CD4-positive, alpha-beta T cell (primary cell): ENCODE measurements around the gene PPIP5K1. TPM values are rescaled to one million over a fixed set of nuclear protein-coding genes. Genes with fewer than 3 reads are reported as not detected.

Experiments
- ATAC-seq: fragments of 200-7000 bp; cut with Tn5 transposase; one replicate; pipeline ENCODE4 v1.10.0; 2022; ENCODE audit warnings: mild to moderate bottlenecking; ENCODE audit not compliant: poor library complexity
- CTCF ChIA-PET: fragments of 350-600 bp; sonication (Branson Sonifier 250); formaldehyde crosslinking; loops from one replicate; lab custom pipeline; 2021; ENCODE audit warnings: antibody characterized with exemption, inconsistent platforms; lab: Charles Lee
- POLR2A ChIA-PET: fragments of 350-600 bp; sonication (Branson Sonifier 250); formaldehyde crosslinking; loops from one replicate; lab custom pipeline; 2021; ENCODE audit warnings: antibody characterized with exemption, inconsistent platforms; lab: Charles Lee
- DNase-seq, 14 experiments: peaks; one replicate each; pipeline ENCODE4 v3.0.0-alpha.2; 2013 to 2020; ENCODE audit warnings: mixed read lengths in 2 of 14
- H3K27ac ChIP-seq, 2 donors: one replicate each; pipeline versions ENCODE4 v1.5.1 to v1.7.0; 2013; ENCODE audit warnings: low read length in 2 of 2, low read depth in 1 of 2, mild to moderate bottlenecking in 1 of 2
- H3K27me3 ChIP-seq, 2 experiments: 1 replicate in 1 of 2; 2 replicates in 1 of 2; pipeline versions ENCODE4 v1.6.1 to v1.7.0; 2013; ENCODE audit warnings: low read length in 2 of 2, control low read depth in 1 of 2, mild to moderate bottlenecking in 1 of 2, moderate library complexity in 1 of 2; ENCODE audit not compliant: insufficient read depth in 2 of 2, control insufficient read depth in 1 of 2
- H3K36me3 ChIP-seq: one replicate; pipeline ENCODE4 v1.6.1; 2013; ENCODE audit warnings: low read length, control low read depth; ENCODE audit not compliant: insufficient read depth
- H3K4me1 ChIP-seq: one replicate; pipeline ENCODE4 v1.6.1; 2013; ENCODE audit warnings: low read length, control low read depth; ENCODE audit not compliant: insufficient read depth
- H3K4me3 ChIP-seq: one replicate; pipeline ENCODE4 v1.5.1; 2013; ENCODE audit warnings: mild to moderate bottlenecking, low read length, moderate library complexity
- H3K9me3 ChIP-seq, 2 experiments: 1 replicate in 1 of 2; 2 replicates in 1 of 2; pipeline versions ENCODE4 v1.6.1 to v1.7.0; 2013; ENCODE audit warnings: low read length in 2 of 2, mild to moderate bottlenecking in 2 of 2, control low read depth in 1 of 2, moderate library complexity in 1 of 2; ENCODE audit not compliant: control insufficient read depth in 1 of 2, insufficient read depth in 1 of 2
- H3K27ac Mint-ChIP-seq: one replicate; pipeline ENCODE4 v1.8.0; 2020; ENCODE audit warnings: mixed read lengths
- H3K27me3 Mint-ChIP-seq: one replicate; pipeline ENCODE4 v1.8.0; 2021; ENCODE audit warnings: mixed read lengths
- H3K36me3 Mint-ChIP-seq: one replicate; pipeline ENCODE4 v1.8.0; 2021; ENCODE audit warnings: low read depth, mixed read lengths
- H3K4me1 Mint-ChIP-seq: one replicate; pipeline ENCODE4 v1.8.0; 2021; ENCODE audit warnings: low read depth, mixed read lengths
- H3K4me3 Mint-ChIP-seq: one replicate; pipeline ENCODE4 v1.8.0; 2020; ENCODE audit warnings: mild to moderate bottlenecking, mixed read lengths
- H3K9me3 Mint-ChIP-seq: one replicate; pipeline ENCODE4 v1.8.0; 2020; ENCODE audit warnings: mixed read lengths
- intact Hi-C, 2 experiments: fragments of 100-400 bp; cut with DNase I in 1 of 2; cut with micrococcal nuclease in 1 of 2; formaldehyde crosslinking; loops; one replicate each; pipeline versions ENCODE4 v1.15.1 to v1.9.0; 2023 to 2025; cut with DNase I, micrococcal nuclease
- total RNA-seq, 174 experiments: library from RNA in 2 of 174; stranded (reverse) in 2 of 174; gene quantifications; one replicate each; pipeline ENCODE4 v1.2.3 and lab custom pipeline; 2021 to 2026
- TF ChIP-seq, protein P1 (sequence below): fragments of 200-600 bp; IDR thresholded peaks from one replicate; pipeline ENCODE4 v1.8.0; 2022; ENCODE audit warnings: antibody characterized with exemption, mild to moderate bottlenecking

PPIP5K1 gene
- total RNA-seq, 2 experiments from 2014 or later = 16.9 to 23.8 TPM

DNA sequence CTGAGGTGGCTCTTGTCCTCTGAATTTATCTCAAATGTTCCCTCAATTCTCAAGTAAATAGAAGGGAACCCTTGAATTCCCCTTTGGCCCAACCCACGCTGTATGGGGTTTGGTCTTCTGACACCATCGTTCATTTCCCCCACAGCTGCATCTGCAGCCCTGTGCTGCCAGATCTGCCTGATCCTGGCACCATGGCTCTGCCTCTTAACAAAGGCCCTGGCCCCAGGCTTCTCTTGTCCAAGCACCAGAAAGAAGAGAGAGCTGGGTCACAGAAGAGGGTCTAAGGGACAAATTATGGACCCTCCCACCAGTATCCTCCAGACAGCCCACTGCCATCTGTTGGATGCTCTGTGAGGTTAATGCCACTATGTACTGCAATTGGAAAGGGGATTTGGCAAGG is 70.8 kb downstream of the PPIP5K1 start:
- Histone ChIP-seq H3K27me3 (peaks cover 15 to 16% of the 10 kb centered on the region in 2 experiments), H3K4me1 (peaks cover 15% of the 10 kb centered on the region), H3K36me3 (no peaks in the 10 kb centered on the region), H3K4me3 (no peak overlapping the region), H3K27ac (no peak overlapping the region), H3K9me3 (peaks cover 0 to 5% of the 10 kb centered on the region in 2 experiments)
- peaks cover 19% of the 10 kb centered on the region for H3K4me1 Mint-ChIP-seq
- no peak overlapping the region for H3K4me3 Mint-ChIP-seq
- no peaks in the 10 kb centered on the region for H3K36me3 Mint-ChIP-seq
- ChIA-PET CTCF (no interaction called here), POLR2A (no interaction called here)
- peaks cover 43% of the 10 kb centered on the region for H3K27me3 Mint-ChIP-seq
- ATAC-seq (no peak), DNase-seq (no peak)
- TF ChIP-seq, protein P1, sequence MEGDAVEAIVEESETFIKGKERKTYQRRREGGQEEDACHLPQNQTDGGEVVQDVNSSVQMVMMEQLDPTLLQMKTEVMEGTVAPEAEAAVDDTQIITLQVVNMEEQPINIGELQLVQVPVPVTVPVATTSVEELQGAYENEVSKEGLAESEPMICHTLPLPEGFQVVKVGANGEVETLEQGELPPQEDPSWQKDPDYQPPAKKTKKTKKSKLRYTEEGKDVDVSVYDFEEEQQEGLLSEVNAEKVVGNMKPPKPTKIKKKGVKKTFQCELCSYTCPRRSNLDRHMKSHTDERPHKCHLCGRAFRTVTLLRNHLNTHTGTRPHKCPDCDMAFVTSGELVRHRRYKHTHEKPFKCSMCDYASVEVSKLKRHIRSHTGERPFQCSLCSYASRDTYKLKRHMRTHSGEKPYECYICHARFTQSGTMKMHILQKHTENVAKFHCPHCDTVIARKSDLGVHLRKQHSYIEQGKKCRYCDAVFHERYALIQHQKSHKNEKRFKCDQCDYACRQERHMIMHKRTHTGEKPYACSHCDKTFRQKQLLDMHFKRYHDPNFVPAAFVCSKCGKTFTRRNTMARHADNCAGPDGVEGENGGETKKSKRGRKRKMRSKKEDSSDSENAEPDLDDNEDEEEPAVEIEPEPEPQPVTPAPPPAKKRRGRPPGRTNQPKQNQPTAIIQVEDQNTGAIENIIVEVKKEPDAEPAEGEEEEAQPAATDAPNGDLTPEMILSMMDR = no peak
- no peaks in the 10 kb centered on the region for H3K9me3 Mint-ChIP-seq
- intact Hi-C loops = loop anchor here in 1 of 2 experiments (10.0 kb wide), 1 partner anchor 276 kb away; the partner anchor contains the start of gene SERF2
- H3K27ac Mint-ChIP-seq = no peak overlapping the region

DNA sequence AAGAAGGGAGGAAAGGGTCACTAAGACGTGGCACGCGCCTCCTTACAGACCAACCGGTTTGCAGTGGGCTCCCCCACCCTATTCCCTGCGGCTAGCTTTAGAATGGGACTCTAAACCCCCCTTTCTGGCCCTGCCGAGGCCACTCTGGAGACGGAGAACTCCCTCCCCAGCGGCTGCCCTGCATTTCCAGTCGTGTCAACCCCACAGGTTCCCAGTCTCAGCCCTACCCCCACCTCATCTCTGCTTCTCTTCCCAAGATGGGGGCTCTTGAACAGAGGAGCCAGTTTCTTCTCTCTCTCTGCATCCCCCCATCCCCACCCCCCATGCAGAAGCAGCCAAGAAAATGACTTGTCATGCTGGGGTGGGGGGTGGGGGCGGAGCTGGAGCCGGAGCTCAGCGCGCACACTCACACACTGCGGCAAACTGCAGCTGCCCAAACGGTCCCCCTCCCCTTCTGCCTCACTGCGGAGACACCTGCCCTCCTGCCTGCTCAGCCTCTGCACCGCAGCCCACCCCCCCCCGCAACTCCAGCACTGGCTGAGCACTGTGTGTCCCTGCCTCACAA is 71.7 kb downstream of the PPIP5K1 start:
- Mint-ChIP-seq H3K36me3 (no peaks in the 10 kb centered on the region), H3K27me3 (peaks cover 43% of the 10 kb centered on the region), H3K4me1 (peaks cover 23% of the 10 kb centered on the region), H3K27ac (no peak overlapping the region), H3K9me3 (no peaks in the 10 kb centered on the region), H3K4me3 (no peak overlapping the region)
- Histone ChIP-seq H3K9me3 (peaks cover 0 to 5% of the 10 kb centered on the region in 2 experiments), H3K27ac (no peak overlapping the region), H3K4me1 (peaks cover 20% of the 10 kb centered on the region), H3K36me3 (no peaks in the 10 kb centered on the region), H3K27me3 (peaks cover 15 to 16% of the 10 kb centered on the region in 2 experiments), H3K4me3 (peak overlapping the region; percentile 10)
- intact Hi-C loops = loop anchor here in 1 of 2 experiments (10.0 kb wide), 1 partner anchor 277 kb away; the partner anchor contains the start of gene SERF2
- TF ChIP-seq, protein P1 = no peak
- DNase-seq = peak in 3 of 14 experiments; percentile 25 to 44 (median 41)
- ATAC-seq = peak; percentile 50
- ChIA-PET POLR2A (no interaction called here), CTCF (no interaction called here)

DNA sequence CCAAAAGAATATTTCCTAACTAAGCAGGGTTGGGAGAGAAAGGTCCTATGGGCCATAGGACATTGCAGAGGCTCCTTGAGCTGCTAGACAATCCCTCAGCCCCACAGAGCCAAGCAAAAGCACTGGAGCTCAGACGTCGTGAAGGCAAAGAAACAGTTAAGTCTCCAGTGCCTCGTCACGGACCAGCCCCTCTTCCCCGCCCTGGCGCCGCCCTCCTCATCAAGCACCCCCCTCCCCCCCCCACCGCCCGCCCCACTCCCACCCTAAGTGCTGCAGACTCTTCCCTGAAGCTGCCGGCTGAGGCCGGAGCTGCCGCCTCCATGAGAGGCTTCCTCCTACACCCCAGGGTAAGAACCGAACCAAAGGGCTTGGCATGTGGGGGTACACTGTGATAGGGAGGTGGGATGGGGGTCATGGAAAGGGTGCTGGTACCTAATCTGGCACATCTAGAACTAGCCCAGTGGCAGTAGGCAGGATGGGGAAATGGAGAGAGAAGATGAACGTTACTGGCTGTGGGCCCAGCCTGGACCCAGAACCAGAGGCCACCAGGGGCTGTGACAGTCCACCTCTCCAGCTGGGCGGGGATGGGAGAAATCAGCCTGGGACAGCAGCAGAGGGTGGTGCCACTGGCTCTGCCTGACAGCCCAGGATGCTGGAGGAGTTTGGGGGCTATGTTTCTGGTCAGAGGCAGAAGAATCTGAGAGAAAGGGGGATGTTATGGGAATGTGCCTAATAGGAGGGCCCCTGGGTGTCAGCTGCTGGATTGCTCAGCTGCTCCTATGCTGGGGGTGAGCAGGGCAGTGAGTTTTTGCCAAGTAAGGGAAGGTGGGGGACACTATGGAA is 72.4 kb downstream of the PPIP5K1 start, which contains the start of gene MAP1A:
MAP1A (plus strand) TSS at position 255 of the 843 bp plus-strand sequence. CDS start 3,866 bp downstream, outside the sequence.
- CTCF ChIA-PET = no interaction called here
- no peaks in the 10 kb centered on the region for H3K36me3 Mint-ChIP-seq
- peak within 1 kb of the TSS; percentile 10 for H3K4me3 ChIP-seq
- intact Hi-C loops = loop anchor here in 1 of 2 experiments (10.0 kb wide), 1 partner anchor 277 kb away; the partner anchor contains the start of gene SERF2
- DNase-seq (peak in 1 of 14 experiments; percentile 7), ATAC-seq (no peak)
- peaks cover 0 to 5% of the 10 kb centered on the region in 2 experiments for H3K9me3 ChIP-seq
- peaks cover 20% of the 10 kb centered on the region for H3K4me1 ChIP-seq
- H3K27me3 Mint-ChIP-seq = peaks cover 43% of the 10 kb centered on the region
- peaks cover 23% of the 10 kb centered on the region for H3K4me1 Mint-ChIP-seq
- TF ChIP-seq, protein P1 = no peak
- no peak within 1 kb of the TSS for H3K27ac ChIP-seq
- no peaks in the 10 kb centered on the region for H3K9me3 Mint-ChIP-seq
- no peak within 1 kb of the TSS for H3K27ac Mint-ChIP-seq
- H3K27me3 ChIP-seq = peaks cover 15 to 16% of the 10 kb centered on the region in 2 experiments
- no peak within 1 kb of the TSS for H3K4me3 Mint-ChIP-seq
- H3K36me3 ChIP-seq = no peaks in the 10 kb centered on the region
- POLR2A ChIA-PET = no interaction called here
